Activated CD8-positive, alpha-beta memory T cell treated with anti-CD3 and anti-CD28 coated beads, Interleukin-2, amount 50 U/mL, for 1 hour (primary cell): Measurements from ENCODE around the gene GOLPH3.
"Not testable (repeated sequence)": the region's sequence is repeated elsewhere in the genome, so short reads cannot be mapped to it uniquely, and the experiment has no call there.

Experiments
- DNase-seq: peaks from one replicate; pipeline ENCODE4 v3.0.0-alpha.2; 2020; ENCODE audit errors: extremely low read depth

GOLPH3 gene

GRCh38 chr5:32099486-32100035 lies 74.6 kb downstream of the GOLPH3 start:
- DNase-seq: no peak

DNA sequence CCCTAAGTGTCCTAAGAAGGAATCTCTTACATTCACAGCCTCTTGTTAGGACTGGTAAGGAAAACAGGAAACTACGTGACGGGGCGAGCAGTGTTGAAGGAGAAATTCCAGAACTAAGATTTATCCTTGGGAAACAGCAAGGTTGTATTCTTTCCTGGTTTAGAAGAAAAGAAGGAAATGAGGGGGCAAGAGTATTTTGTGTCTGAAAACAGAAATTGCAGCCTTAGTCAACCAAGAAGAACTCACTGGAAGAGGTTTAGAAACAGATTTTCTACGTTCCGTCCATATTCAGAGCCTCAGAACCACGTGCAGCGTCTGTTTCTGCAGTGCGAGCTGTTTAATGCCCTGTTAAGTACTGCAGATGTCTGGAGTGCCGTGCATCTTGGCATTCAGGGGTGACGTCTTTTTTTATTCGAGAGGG lies 75.2 kb downstream of the GOLPH3 start:
- no peak for DNase-seq

DNA sequence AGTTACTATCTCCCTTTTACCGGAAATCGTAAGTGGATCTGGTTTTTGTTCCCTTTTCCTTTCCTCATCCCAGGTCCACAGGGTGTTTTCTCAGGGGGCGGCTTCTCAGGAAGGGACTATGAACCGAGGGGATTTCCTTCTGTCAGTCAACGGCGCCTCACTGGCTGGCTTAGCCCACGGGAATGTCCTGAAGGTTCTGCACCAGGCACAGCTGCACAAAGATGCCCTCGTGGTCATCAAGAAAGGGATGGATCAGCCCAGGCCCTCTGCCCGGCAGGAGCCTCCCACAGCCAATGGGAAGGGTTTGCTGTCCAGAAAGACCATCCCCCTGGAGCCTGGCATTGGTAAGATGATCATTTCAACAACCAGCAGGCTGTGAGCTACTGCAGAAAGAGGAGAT lies 75.8 kb downstream of the GOLPH3 start:
- no peak for DNase-seq

- no peak for DNase-seq
Measured at GRCh38 chr5:32096891-32097595, 77.1 kb downstream of the GOLPH3 start.

GRCh38 chr5:32095261-32095671 lies 78.9 kb downstream of the GOLPH3 start:
- no peak for DNase-seq

- DNase-seq: no peak
Measured at GRCh38 chr5:32094691-32095090, 79.4 kb downstream of the GOLPH3 start.

DNA sequence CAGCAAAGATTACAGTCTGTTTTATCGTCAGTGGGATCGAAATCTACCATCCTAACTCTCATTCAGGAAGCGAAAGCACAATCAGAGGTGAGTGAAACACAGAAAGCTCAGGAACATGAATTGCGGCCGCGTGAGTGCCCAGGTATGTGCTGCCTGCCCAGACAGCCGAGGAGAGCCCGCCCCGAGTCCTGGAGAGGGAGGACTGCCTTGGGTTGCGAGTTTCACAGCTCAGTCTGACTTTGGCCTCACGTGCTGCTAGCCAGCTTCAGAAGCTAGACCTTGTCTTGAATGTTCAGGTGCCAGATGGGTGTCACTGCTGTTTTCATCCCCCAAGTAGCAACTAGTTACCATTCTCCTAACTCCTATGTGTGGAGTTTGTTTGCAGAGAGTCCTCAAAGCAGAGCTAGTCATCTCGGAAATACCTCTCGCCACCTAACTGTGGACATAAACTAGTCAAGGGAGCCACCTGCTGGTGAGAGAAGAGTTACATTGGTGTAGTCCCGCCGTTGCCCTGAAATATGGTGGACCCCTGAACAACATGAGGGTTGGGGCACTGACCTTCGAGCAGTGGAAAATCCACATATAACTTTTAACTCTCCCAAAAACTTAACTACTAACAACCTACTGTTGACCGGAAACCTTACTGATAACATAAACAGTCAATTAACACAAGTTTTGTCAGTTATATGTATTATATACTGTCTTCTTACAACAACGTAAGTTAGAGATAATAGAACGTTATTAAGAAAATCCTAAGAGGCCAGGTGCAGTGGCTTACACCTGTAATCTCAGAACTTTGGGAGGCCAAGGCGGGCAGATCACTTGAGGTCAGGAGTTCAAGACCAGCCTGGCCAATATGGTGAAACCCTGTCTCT lies 80.9 kb downstream of the GOLPH3 start:
- DNase-seq: peak; percentile 30

DNA sequence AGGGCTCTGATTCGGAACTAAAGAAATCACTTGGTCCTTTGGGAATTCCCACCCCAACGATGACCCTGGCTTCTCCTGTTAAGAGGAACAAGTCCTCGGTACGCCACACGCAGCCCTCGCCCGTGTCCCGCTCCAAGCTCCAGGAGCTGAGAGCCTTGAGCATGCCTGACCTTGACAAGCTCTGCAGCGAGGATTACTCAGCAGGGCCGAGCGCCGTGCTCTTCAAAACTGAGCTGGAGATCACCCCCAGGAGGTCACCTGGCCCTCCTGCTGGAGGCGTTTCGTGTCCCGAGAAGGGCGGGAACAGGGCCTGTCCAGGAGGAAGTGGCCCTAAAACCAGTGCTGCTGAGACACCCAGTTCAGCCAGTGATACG lies 83.4 kb downstream of the GOLPH3 start:
- no peak for DNase-seq

DNA sequence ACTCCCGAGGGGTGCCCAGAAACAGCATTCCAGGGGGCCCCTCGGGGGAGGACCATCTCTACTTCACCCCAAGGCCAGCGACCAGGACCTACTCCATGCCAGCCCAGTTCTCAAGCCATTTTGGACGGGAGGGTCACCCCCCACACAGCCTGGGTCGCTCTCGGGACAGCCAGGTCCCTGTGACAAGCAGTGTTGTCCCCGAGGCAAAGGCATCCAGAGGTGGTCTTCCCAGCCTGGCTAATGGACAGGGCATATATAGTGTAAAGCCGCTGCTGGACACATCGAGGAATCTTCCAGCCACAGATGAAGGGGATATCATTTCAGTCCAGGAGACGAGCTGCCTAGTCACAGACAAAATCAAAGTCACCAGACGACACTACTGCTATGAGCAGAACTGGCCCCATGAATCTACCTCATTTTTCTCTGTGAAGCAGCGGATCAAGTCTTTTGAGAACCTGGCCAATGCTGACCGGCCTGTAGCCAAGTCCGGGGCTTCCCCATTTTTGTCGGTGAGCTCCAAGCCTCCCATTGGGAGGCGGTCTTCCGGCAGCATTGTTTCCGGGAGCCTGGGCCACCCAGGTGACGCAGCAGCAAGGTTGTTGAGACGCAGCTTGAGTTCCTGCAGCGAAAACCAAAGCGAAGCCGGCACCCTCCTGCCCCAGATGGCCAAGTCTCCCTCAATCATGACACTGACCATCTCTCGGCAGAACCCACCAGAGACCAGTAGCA lies 83.9 kb downstream of the GOLPH3 start:
- no peak for DNase-seq

DNA sequence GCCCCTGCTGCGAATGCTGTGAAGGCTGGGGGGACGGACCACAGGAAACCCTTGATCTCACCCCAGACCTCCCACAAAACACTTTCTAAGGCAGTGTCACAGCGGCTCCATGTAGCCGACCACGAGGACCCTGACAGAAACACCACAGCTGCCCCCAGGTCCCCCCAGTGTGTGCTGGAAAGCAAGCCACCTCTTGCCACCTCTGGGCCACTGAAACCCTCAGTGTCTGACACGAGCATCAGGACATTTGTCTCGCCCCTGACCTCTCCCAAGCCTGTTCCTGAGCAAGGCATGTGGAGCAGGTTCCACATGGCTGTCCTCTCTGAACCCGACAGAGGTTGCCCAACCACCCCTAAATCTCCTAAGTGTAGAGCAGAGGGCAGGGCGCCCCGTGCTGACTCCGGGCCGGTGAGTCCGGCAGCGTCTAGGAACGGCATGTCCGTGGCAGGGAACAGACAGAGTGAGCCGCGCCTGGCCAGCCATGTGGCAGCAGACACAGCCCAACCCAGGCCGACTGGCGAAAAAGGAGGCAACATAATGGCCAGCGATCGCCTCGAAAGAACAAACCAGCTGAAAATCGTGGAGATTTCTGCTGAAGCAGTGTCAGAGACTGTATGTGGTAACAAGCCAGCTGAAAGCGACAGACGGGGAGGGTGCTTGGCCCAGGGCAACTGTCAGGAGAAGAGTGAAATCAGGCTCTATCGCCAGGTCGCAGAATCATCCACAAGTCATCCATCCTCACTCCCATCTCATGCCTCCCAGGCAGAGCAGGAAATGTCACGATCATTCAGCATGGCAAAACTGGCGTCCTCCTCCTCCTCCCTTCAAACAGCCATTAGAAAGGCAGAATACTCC lies 84.7 kb downstream of the GOLPH3 start:
- no peak for DNase-seq

- DNase-seq: no peak
Measured at GRCh38 chr5:32088214-32088613, 85.9 kb downstream of the GOLPH3 start.

- DNase-seq: no peak
Measured at GRCh38 chr5:32087086-32088082, 86.7 kb downstream of the GOLPH3 start.

DNA sequence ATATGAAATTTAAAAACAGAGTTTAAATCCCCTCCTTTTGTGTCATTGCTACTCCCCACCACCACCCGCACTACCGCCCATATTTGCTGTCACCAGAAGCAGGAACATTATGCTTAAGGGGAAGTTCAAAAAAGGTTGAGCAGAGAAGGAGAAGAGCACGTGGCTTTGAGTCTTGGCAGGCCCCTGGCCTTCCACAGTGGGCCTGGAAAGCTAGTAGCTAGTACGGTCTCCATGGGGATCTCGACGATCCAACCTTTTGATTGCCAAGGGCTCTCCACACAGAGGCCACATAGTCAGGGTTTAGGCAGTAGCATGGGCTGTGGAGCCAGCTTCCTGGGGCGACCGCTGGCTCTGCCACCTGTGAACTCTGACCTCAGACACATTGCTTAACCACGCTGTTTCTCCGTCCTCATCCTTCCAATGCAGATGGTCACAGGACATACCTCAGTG lies 90.1 kb downstream of the GOLPH3 start:
- no peak for DNase-seq

DNA sequence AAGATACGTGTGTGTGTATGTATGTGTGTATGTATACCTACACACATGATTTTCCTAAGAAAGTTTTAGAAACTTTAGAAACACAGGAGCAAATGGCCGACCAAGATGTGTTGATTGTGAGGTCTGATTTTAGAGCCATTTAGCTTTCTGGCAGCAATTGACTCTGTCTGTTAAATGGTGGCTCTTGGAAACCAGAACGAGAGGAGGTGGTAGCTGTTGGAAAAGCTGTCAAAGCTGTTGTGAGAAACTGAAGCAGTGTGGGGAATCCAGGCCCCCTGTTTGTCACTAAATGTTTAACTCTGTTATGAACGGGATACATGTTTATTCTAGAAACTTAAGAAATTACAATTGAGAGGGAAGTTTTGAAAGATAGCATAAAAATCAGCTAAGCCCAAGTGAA lies 91.4 kb downstream of the GOLPH3 start:
- no peak for DNase-seq

DNA sequence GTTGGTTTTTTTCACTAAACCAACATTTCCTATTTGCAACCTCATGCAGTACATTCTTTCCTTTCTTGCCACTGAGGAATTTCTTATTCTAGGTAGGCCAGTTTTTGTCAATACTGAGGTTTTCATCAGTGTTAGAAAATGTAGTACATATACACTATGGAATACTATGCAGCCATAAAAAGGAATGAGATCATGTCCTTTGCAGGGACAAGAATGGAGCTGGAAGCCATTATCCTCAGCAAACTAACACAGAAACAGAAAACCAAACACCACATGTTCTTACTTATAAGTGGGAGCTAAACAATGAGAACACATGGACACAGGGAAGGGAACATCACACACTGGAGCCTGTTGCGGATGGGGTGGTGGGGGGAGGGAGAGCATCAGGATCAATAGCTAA lies 93.6 kb downstream of the GOLPH3 start:
- not testable (repeated sequence) for DNase-seq

DNA sequence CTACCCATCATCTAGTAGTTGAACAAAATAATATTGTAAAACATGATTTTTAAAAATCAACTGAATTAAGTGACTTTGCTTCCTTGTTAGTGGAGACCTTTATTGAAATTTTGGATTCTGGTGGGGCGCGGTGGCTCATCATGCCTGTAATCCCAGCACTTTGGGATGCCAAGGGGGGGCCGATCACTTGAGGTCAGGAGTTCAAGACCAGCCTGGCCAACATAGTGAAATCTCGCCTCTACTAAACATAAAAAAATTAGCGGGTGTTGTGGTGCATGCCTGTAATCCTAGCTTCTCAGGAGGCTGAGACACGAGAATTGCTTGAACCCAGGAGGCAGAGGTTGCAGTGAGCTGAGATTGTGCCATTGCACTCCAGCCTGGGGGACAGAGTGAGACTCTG lies 95.3 kb downstream of the GOLPH3 start:
- DNase-seq: not testable (repeated sequence)

- no peak for DNase-seq
Measured at GRCh38 chr5:32076699-32077695, 97.1 kb downstream of the GOLPH3 start.
